Right forelimb (tissue), 1 donor: ENCODE data around the gene WDR59.
"Not testable (repeated sequence)": the region's sequence is repeated elsewhere in the genome, so short reads cannot be mapped to it uniquely, and the experiment has no call there.

ENCODE experiments used
- DNase-seq: peaks from one replicate; pipeline ENCODE4 v3.0.0-alpha.2; 2018

Gene WDR59

DNA sequence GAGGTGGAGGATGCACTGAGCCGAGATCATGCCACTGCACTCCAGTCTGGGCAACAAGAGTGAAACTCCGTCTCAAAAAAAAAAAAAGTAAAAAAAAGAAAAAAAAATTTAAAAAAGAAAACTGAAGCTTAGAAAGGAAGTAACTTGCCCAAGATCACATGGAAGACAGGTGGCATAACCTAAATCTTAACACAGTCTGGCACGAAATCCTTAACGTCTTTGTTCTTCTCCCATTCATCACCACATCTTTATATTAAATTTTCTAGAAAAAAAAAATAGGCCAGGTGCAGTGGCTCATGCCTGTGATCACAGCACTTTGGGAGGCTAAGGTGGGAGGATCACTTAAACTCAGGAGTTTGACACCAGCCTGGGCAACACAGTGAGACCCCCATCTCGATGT lies 9.3 kb downstream of the WDR59 start:
- DNase-seq = no peak

DNA sequence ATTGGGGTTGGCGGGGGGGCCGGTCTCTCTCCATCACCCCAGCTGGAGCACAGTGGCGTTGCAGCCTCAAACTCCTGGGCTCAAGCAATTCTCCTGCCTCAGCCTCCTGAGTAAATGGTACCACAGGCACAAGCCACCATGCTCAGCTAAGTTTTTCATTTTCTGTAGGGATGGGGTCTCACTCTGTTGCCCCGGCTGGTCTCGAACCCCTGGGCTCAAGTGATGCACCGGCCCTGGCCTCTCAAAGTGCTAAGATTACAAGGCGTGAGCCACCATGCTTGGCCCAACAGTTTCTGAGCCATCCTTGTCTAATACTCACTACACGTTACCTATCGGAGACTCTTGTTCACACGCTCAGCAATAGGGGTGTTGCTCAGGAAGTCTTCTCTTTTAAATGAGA lies 11.6 kb downstream of the WDR59 start:
- DNase-seq = no peak

DNA sequence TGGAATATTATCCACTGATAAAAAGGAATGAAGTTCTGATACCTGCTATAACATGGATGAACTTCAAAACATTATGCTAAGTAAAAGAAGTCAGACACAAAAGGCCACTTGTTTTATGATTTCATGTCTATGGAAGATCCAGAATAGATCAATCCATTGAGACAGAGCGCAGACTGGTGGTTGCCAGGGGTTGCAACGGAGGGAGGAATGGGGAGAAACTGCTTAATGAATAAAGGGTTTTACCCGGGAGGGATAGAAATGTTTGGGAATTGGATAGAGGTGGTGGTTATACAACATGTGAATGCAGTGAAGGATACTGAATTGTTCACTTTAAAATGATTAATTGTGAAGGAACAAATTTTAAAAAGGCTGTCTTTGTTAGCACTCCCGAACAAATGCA lies 30.2 kb downstream of the WDR59 start:
- no peak for DNase-seq

GRCh38 chr16:74951681-74952080 lies 33.2 kb downstream of the WDR59 start:
- DNase-seq = no peak

- no peak for DNase-seq
Measured at GRCh38 chr16:74951206-74951605, 33.7 kb downstream of the WDR59 start.

- no peak for DNase-seq
Measured at GRCh38 chr16:74950511-74950910, 34.4 kb downstream of the WDR59 start.

- no peak for DNase-seq
Measured at GRCh38 chr16:74949309-74949708, 35.6 kb downstream of the WDR59 start.

- no peak for DNase-seq
Measured at GRCh38 chr16:74944466-74944865, 40.5 kb downstream of the WDR59 start.

DNA sequence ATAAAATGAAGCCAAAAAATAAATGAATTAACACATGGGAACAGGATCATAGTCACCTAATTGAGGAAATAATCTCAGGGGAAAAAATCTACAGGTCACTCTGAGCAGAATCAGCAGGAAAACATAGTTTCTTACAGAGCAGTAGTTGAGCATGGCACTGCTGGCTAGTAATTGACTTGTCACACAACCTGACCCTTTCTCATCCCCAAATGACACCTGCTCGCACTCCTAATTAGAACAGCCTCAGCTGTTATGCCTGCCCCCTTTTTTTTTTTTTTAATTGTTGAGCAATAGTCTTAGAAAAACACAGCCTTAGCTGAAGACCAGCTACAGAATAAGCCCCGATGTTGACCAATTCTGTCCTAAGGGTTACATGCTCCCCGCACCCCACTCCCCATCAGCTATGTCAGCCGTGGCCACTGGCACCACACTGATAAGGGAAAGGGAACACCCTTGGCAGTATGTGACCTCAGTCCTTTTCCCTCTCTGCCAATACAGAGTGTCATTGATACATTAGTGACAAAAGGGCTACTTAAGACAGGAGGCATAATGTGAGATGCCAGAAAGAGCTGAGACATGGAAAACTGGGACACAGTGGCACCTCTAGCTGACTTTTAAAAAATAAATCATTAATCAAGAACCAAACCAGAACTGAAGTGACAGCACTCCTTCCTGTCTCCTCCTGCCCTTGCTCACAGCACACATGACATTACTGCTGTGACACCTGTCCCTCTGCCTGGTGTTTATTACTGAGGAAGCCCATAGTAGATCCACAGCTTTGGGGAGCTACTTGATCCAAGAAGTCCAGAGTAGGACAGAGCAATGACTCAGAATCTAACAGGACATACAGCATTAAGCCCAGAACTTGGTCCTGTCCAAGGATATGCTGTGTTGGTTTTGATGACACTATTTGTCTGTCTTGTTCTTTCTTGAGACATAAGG lies 41.7 kb downstream of the WDR59 start:
- no peak for DNase-seq

- DNase-seq = no peak
Measured at GRCh38 chr16:74942566-74942965, 42.4 kb downstream of the WDR59 start.

GRCh38 chr16:74939688-74940087 lies 45.2 kb downstream of the WDR59 start:
- DNase-seq = no peak

DNA sequence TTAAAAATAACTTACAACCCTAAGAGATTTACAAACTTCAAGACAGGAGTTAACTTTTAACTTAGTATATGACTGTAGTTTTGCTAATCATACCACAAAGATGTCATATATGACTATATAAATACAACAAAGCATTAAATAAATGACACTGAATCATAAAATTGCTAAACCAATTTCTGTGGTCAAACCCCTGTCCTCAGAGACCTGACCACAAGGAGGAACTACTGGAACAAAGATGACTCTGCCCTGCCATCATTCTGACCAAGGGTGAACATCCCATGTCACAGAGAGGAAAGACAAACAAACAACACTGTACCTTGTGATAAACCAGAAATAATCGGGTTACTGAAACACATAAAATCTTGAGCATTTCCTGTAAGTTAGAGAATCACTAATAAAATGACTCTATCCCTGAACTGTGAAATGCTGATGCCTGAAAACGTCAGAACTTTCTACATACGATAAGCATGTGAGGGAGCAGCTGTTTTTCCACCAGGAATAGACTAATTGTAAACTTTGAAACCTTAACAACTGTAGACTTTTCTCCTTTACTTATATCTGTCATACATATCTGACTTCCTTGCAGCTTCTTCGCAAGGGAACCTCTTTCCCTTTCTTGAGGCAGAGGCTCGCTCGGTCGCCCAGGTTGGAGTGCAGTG lies 47.9 kb downstream of the WDR59 start:
- no peak for DNase-seq

DNA sequence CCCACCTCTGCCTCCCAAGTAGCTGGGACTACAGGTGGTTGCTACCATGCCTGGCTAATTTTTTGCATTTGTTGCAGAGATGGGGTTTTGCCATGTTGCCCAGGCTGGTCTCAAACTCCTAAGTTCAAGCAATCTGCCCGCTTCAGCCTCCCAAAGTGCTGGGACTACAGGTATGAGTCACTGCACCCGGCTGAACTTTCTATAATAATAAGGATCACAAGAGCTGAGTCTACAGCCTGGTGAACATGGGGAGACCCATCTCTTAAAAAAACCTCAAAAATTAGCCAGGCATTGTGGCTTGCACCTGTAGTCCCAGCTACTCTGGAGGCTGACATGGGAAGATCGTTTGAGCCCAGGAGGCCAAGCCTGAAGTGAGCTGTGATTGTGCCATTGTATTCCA lies 53.5 kb downstream of the WDR59 start:
- no peak for DNase-seq

DNA sequence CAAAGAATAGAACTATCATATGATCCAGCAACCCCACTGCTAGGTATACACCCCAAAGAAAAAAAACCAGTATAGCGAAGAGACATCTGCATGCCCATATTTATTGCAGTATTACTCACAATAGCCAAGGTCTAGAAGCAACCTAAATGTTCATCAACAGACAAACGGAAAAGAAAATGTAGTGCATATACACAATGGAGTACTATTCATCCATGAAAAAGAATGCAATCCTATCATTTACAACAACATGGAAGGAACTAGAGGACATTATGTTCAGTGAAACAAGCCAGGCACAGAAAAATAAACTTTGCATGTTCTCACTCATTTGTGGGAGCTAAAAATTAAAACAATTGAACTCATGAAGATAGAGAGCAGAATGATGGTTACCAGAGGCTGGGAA lies 55.3 kb downstream of the WDR59 start:
- no peak for DNase-seq

- no peak for DNase-seq
Measured at GRCh38 chr16:74926805-74927204, 58.1 kb downstream of the WDR59 start.

- DNase-seq = no peak
Measured at GRCh38 chr16:74923766-74924460, 61.0 kb downstream of the WDR59 start.

- DNase-seq = no peak
Measured at GRCh38 chr16:74922150-74923138, 62.5 kb downstream of the WDR59 start.

GRCh38 chr16:74921051-74921450 lies 63.9 kb downstream of the WDR59 start:
- no peak for DNase-seq

DNA sequence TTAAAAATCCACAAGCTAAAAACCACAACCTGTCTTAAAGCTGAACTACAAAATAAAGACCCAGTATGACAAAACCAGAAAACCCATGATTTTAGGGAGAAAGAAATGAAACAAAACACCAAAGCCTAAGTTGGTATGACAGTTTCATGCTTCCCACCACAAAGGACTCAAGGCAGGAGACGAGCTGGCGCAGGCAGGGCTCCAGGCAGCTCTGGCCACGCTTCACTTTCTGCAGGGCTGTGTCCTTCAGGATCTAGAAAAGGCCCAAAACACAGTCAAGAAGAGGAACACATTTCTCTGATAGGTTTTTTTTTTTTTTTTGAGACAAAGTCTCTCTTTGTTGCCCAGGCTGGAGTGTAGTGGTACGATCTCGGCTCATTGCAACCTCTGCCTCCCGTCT lies 75.3 kb downstream of the WDR59 start:
- no peak for DNase-seq

DNA sequence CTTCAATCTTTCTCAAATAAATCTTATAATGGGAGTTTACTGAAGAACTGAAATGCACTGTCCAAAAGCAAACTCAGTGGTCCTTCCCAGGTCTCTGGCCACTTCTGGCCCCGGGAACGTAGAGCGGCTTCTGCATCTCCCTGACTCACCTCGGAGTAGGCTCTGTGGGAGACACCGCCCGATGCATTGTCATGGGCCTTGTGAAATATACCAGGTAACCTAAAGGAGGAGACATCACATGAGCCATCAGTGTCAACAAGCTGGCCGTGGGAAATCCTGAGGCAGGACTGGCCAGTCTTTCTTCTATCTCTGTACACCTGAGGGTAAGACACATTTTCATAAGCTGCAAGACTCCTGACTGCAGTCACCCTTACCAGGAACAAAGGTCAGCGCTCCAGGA lies 76.2 kb downstream of the WDR59 start:
- DNase-seq = not testable (repeated sequence)

GRCh38 chr16:74903901-74904678 lies 80.8 kb downstream of the WDR59 start:
- no peak for DNase-seq

DNA sequence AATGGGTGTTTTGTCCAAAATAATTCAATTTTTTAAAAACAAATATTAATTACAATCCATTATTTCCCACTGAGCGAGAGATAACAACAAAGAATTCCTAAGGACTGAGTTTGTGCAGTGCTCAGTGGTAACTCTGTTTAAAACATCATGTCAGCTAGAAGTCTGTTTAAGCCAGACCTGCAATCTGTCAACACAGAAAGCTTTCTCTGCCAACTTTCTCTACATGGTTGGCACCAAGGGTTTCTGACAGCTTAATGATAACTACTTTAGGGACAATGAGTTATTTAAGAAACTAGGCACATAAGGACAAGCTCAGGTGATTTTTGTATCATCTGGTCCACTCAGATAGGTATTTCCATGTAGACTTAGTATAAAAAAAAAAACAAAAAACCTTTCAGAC lies 81.8 kb downstream of the WDR59 start:
- DNase-seq = no peak
